Hepatocyte (in vitro differentiated cells): ENCODE data around the gene THUMPD1. TPM values are rescaled to one million over a fixed set of nuclear protein-coding genes. Genes with fewer than 3 reads are reported as not detected.
"Not testable (repeated sequence)": the region's sequence is repeated elsewhere in the genome, so short reads cannot be mapped to it uniquely, and the experiment has no call there.

Source experiments
- DNase-seq: peaks from one replicate; pipeline ENCODE4 v3.0.0-alpha.2; 2016; ENCODE audit warnings: low spot score
- H2AFZ ChIP-seq: fragments of 200-600 bp; sonication (generic); 2 replicates; pipeline ENCODE4 v1.6.0; 2016; ENCODE audit warnings: antibody characterized with exemption, mild to moderate bottlenecking
- H3K27ac ChIP-seq: fragments of 200-600 bp; sonication (generic); 2 replicates; pipeline ENCODE4 v1.5.1; 2016; ENCODE audit warnings: mild to moderate bottlenecking
- H3K27me3 ChIP-seq: fragments of 200-600 bp; sonication (generic); 2 replicates; pipeline ENCODE4 v1.6.1; 2016
- H3K36me3 ChIP-seq: fragments of 200-600 bp; sonication (generic); replicated peaks from 2 replicates; pipeline ENCODE4 v1.5.1; 2016; ENCODE audit warnings: low read depth; ENCODE audit not compliant: insufficient read depth
- H3K4me1 ChIP-seq: fragments of 200-600 bp; sonication (generic); 2 replicates; pipeline ENCODE4 v1.5.1; 2016; ENCODE audit warnings: mild to moderate bottlenecking, moderate library complexity; ENCODE audit not compliant: insufficient read depth
- H3K4me2 ChIP-seq: fragments of 200-600 bp; sonication (generic); 2 replicates; pipeline ENCODE4 v1.6.0; 2016
- H3K4me3 ChIP-seq: fragments of 200-600 bp; sonication (generic); 2 replicates; pipeline ENCODE4 v1.5.1; 2016; ENCODE audit warnings: mild to moderate bottlenecking
- H3K79me2 ChIP-seq: fragments of 200-600 bp; sonication (generic); 2 replicates; pipeline ENCODE4 v1.6.0; 2017; ENCODE audit warnings: mild to moderate bottlenecking
- H3K9me2 ChIP-seq: fragments of 200-600 bp; sonication (generic); replicated peaks from 2 replicates; pipeline ENCODE4 v1.6.0; 2017; ENCODE audit warnings: mild to moderate bottlenecking; ENCODE audit not compliant: insufficient read depth
- H3K9me3 ChIP-seq: fragments of 200-600 bp; sonication (generic); 2 replicates; pipeline ENCODE4 v1.5.1; 2016; ENCODE audit warnings: low read depth, mild to moderate bottlenecking
- H4K20me1 ChIP-seq: fragments of 200-600 bp; sonication (generic); 2 replicates; pipeline ENCODE4 v1.6.0; 2016; ENCODE audit warnings: mild to moderate bottlenecking; ENCODE audit not compliant: insufficient read depth, poor library complexity, severe bottlenecking
- EZH2 ChIP-seq: fragments of 200-600 bp; sonication (generic); IDR thresholded peaks from 2 replicates; pipeline ENCODE4 v1.6.1; 2016; ENCODE audit warnings: antibody characterized with exemption, mild to moderate bottlenecking, borderline replicate concordance
- EZH2phosphoT487 ChIP-seq: fragments of 200-600 bp; sonication (generic); IDR thresholded peaks from one replicate; pipeline ENCODE4 v1.6.1; 2018; ENCODE audit warnings: antibody characterized with exemption, mild to moderate bottlenecking, low read depth, moderate library complexity; ENCODE audit not compliant: unreplicated experiment, severe bottlenecking
- WGBS: methylation state at CpG from one replicate; pipeline ENCODE4 v1.1.6; 2016; ENCODE audit warnings: low lambda C conversion rate; ENCODE audit errors: missing lambda C conversion rate; 5-methylcytosine and 5-hydroxymethylcytosine counted together
- polyA plus RNA-seq: library from polyadenylated mRNA; unstranded; fragments of >200 nt; fragmentation: Nextera tagmentation; extraction: Ambion mirVana; gene quantifications from 2 replicates; pipeline ENCODE4 v1.2.1, GENCODE V29; 2016
- total RNA-seq: library from RNA; depleted of rRNA; stranded (reverse); fragments of >200 nt; gene quantifications from 2 replicates; pipeline ENCODE4 v1.2.3, GENCODE V29; 2014
- TF ChIP-seq, protein P1 (sequence below): fragments of 200-600 bp; sonication (generic); IDR thresholded peaks from 2 replicates; pipeline ENCODE4 v1.5.1; 2016; ENCODE audit warnings: antibody characterized with exemption, mild to moderate bottlenecking; ENCODE audit not compliant: poor library complexity

THUMPD1 gene
- total and polyA plus RNA-seq, 2 experiments from 2014 or later: 27.3 to 51.6 TPM

DNA sequence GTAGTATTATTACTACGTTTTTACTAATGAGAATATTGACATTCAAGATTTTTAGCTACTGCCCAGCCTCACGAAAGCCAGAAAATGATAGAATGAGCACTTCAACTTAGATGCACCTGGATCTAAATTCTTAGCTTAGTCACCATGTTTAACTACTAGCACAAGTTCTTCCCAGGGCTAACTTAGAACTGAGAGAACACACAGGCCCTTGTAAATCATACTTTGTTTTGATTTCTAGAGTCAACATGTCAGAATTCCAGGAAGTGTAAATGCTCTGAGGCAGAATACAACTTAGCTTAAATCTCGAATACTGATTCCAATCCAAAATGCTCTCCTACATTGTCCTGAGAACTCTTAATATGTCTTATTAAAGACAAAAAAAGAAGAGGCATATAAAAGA is 37.3 kb downstream of the THUMPD1 start:
- H3K4me1 ChIP-seq: no peaks in the 10 kb centered on the region
- WGBS: 84% methylated on average over 3 of the region's 3 CpGs
- no peaks in the 10 kb centered on the region for H3K79me2 ChIP-seq
- H3K4me3 ChIP-seq: no peak overlapping the region
- no peak overlapping the region for H2AFZ ChIP-seq
- H3K4me2 ChIP-seq: no peak overlapping the region
- no peaks in the 10 kb centered on the region for H3K9me3 ChIP-seq
- no peak overlapping the region for H3K27ac ChIP-seq
- H3K9me2 ChIP-seq: no peaks in the 10 kb centered on the region
- no peaks in the 10 kb centered on the region for H3K27me3 ChIP-seq
- TF ChIP-seq EZH2phosphoT487: no peak
- no peaks in the 10 kb centered on the region for H3K36me3 ChIP-seq
- no peak for DNase-seq
- no peaks in the 10 kb centered on the region for H4K20me1 ChIP-seq

DNA sequence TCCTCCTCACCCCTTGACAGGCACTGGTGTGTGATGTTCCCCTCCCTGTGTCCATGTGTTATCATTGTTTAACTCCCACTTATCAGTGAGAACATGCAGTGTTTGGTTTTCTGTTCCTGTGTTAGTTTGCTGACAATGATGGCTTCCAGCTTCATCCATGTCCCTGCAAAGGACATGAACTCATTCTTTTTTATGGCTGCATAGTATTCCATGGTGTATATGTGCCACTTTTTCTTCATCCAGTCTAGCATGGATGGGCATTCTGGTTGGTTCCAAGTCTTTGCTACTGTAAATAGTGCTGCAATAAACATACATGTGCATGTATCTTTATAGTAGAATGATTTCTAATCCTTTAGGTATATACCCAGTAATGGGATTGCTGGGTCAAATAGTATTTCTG is 39.9 kb downstream of the THUMPD1 start:
- not testable (repeated sequence) for H3K27me3 ChIP-seq

DNA sequence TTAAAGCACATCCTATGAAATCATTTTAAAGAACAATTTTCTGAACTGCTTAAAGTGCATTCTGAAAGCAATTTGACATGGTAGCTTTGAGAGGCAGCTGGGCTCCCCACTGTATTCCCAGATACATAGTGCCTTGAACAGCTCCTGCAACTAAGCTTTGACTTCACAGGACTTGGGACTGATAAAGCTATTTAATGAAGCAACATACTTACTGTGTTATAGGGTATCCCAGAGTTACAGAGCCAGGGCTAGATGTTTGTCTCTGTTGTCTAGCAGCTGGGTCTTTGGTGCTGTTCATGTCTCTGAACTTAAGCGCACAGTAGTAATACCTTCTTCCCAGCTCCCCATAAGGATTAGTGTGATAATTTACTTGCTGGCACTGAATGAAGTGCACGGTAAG is 45.0 kb downstream of the THUMPD1 start:
- no peak for TF ChIP-seq EZH2phosphoT487
- no peaks in the 10 kb centered on the region for H3K9me2 ChIP-seq
- H3K9me3 ChIP-seq: no peaks in the 10 kb centered on the region
- no peaks in the 10 kb centered on the region for H4K20me1 ChIP-seq
- H3K27ac ChIP-seq: no peak overlapping the region
- H3K27me3 ChIP-seq: no peaks in the 10 kb centered on the region
- H3K4me2 ChIP-seq: no peak overlapping the region
- H3K79me2 ChIP-seq: no peaks in the 10 kb centered on the region
- H3K4me1 ChIP-seq: no peaks in the 10 kb centered on the region
- no peak overlapping the region for H3K4me3 ChIP-seq
- 80% methylated on average over 2 of the region's 2 CpGs for WGBS
- no peak for DNase-seq
- H2AFZ ChIP-seq: no peak overlapping the region
- no peaks in the 10 kb centered on the region for H3K36me3 ChIP-seq

More for the DNA sequence above, 39.9 kb downstream of the THUMPD1 start:
- not testable (repeated sequence) for H2AFZ ChIP-seq, H3K4me3 ChIP-seq, H3K9me2 ChIP-seq, H3K9me3 ChIP-seq, H3K4me1 ChIP-seq, H3K4me2 ChIP-seq, H3K27ac ChIP-seq, H3K36me3 ChIP-seq, H4K20me1 ChIP-seq, DNase-seq, H3K79me2 ChIP-seq

DNA sequence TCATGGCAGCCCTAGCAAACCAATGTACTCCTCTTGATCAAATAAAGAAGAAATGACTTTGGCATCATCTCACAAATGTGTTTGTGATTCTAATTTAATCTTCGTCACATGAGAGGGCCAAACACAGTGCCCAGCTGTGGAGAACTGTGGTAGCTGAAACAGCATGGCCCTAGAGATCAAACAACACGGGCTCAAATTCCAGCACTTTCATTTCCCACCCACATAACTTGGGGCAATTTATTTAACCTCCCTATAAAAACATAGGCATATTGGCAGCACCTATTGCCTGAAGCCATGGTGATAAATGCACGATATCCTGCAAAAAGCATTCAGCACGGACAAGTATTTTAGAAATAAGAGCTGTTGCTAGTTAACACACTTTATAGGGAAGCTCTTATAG is 46.6 kb downstream of the THUMPD1 start:
- no peaks in the 10 kb centered on the region for H3K27me3 ChIP-seq
- H3K4me2 ChIP-seq: no peak overlapping the region
- no peaks in the 10 kb centered on the region for H3K4me1 ChIP-seq
- H3K36me3 ChIP-seq: no peaks in the 10 kb centered on the region
- H2AFZ ChIP-seq: no peak overlapping the region
- TF ChIP-seq EZH2phosphoT487: no peak
- TF ChIP-seq EZH2: no peak
- TF ChIP-seq, protein P1, sequence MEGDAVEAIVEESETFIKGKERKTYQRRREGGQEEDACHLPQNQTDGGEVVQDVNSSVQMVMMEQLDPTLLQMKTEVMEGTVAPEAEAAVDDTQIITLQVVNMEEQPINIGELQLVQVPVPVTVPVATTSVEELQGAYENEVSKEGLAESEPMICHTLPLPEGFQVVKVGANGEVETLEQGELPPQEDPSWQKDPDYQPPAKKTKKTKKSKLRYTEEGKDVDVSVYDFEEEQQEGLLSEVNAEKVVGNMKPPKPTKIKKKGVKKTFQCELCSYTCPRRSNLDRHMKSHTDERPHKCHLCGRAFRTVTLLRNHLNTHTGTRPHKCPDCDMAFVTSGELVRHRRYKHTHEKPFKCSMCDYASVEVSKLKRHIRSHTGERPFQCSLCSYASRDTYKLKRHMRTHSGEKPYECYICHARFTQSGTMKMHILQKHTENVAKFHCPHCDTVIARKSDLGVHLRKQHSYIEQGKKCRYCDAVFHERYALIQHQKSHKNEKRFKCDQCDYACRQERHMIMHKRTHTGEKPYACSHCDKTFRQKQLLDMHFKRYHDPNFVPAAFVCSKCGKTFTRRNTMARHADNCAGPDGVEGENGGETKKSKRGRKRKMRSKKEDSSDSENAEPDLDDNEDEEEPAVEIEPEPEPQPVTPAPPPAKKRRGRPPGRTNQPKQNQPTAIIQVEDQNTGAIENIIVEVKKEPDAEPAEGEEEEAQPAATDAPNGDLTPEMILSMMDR: no peak
- H3K9me2 ChIP-seq: no peaks in the 10 kb centered on the region
- H4K20me1 ChIP-seq: no peaks in the 10 kb centered on the region
- no peaks in the 10 kb centered on the region for H3K9me3 ChIP-seq
- H3K79me2 ChIP-seq: no peaks in the 10 kb centered on the region
- 77% methylated on average over 4 of the region's 4 CpGs for WGBS
- no peak for DNase-seq
- no peak overlapping the region for H3K4me3 ChIP-seq
- H3K27ac ChIP-seq: no peak overlapping the region

DNA sequence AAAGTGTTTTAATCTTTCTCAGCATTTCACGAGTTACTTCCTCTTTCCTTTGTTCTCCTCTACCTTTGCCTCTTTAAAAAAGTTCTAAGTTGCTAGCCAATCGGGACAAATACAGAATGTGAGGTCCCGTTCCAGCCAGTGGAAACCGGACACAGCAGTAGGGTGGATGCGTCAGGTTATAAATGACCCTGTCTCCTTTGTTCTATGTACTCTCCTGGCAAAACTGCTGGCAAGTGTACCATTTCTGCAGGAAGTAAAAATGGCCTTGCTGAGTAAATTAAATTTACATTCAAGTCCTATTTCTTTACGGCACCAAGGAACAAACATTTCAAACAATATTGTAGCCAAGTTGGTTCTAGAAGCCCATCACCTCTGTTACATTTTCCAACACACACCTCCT is 47.5 kb downstream of the THUMPD1 start:
- not testable (repeated sequence) for H3K27ac ChIP-seq, H3K4me1 ChIP-seq, H3K4me2 ChIP-seq, H3K79me2 ChIP-seq, H3K4me3 ChIP-seq, H3K36me3 ChIP-seq, H3K27me3 ChIP-seq, H4K20me1 ChIP-seq, H3K9me2 ChIP-seq, H2AFZ ChIP-seq, DNase-seq, H3K9me3 ChIP-seq
- 81% methylated on average over 6 of the region's 6 CpGs for WGBS
